WERI-Rb-1 (cell line): ENCODE results near the gene PSMD4.

ENCODE experiments used
- DNase-seq: peaks from one replicate; pipeline ENCODE4 v3.0.0-alpha.2; 2020
- H3K27ac ChIP-seq: fragments of 250-450 bp; sonication (Bioruptor Pico); 2 replicates; pipeline ENCODE4 v1.5.1; 2020; ENCODE audit warnings: mild to moderate bottlenecking, moderate library complexity
- H3K27me3 ChIP-seq: fragments of 250-450 bp; sonication (Bioruptor Pico); 2 replicates; pipeline ENCODE4 v1.5.1; 2021; ENCODE audit warnings: mild to moderate bottlenecking, low read depth, moderate library complexity; ENCODE audit not compliant: insufficient read depth, severe bottlenecking
- H3K36me3 ChIP-seq: fragments of 250-450 bp; sonication (Bioruptor Pico); 2 replicates; pipeline ENCODE4 v1.5.1; 2020; ENCODE audit warnings: mild to moderate bottlenecking, moderate library complexity
- H3K4me3 ChIP-seq: 2 replicates; pipeline ENCODE4 v1.5.1; 2011; ENCODE audit warnings: low read depth, mild to moderate bottlenecking, control low read depth, low read length
- H3K9me3 ChIP-seq: fragments of 250-450 bp; sonication (Bioruptor Pico); 2 replicates; pipeline ENCODE4 v1.5.1; 2021; ENCODE audit warnings: mild to moderate bottlenecking, moderate library complexity; ENCODE audit not compliant: severe bottlenecking
- TF ChIP-seq, protein P1 (sequence below): IDR thresholded peaks from 2 replicates; pipeline ENCODE4 v1.5.1; 2011; ENCODE audit warnings: low read depth, mild to moderate bottlenecking, control low read depth, inconsistent platforms, low read length

The PSMD4 gene

DNA sequence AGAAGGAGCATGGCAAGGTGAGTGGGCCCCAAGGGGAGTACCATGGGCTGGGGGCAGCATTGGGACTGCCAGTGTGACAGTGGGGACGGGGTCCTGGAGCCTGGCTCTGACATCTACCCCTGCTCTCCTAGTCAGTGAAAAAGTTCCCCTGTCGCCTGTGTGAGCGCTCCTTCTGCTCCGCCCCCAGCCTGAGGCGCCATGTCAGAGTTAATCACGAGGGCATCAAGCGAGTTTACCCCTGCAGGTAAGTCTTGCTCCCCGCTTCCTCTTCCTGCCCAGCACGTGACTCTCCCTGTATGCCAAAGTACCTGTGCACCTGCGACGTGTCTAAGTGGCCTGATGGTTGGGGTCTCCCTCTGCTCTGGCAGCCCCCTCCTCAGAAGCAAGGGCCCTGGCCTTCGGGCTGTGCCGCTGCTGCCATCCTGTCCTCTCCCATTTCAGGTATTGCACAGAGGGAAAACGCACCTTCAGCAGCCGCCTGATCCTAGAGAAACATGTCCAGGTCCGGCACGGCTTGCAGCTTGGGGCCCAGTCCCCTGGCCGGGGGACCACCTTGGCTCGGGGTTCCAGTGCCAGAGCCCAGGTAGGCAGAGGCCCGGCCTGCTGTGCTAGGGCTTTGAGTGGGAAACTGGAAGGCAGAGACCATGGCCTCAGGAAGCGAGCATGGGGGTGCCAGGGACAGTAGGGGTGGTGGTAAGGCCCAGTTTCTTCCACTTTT lies 35.6 kb downstream of the PSMD4 start:
- Histone ChIP-seq H3K9me3 (no peaks in the 10 kb centered on the region), H3K27ac (peak overlapping the region; percentile 19; the same call in 1 of the 2 replicates), H3K4me3 (no peak overlapping the region), H3K36me3 (peaks cover 97% of the 10 kb centered on the region), H3K27me3 (no peaks in the 10 kb centered on the region)
- TF ChIP-seq, protein P1, sequence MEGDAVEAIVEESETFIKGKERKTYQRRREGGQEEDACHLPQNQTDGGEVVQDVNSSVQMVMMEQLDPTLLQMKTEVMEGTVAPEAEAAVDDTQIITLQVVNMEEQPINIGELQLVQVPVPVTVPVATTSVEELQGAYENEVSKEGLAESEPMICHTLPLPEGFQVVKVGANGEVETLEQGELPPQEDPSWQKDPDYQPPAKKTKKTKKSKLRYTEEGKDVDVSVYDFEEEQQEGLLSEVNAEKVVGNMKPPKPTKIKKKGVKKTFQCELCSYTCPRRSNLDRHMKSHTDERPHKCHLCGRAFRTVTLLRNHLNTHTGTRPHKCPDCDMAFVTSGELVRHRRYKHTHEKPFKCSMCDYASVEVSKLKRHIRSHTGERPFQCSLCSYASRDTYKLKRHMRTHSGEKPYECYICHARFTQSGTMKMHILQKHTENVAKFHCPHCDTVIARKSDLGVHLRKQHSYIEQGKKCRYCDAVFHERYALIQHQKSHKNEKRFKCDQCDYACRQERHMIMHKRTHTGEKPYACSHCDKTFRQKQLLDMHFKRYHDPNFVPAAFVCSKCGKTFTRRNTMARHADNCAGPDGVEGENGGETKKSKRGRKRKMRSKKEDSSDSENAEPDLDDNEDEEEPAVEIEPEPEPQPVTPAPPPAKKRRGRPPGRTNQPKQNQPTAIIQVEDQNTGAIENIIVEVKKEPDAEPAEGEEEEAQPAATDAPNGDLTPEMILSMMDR = no peak
- DNase-seq = peak; percentile 36

DNA sequence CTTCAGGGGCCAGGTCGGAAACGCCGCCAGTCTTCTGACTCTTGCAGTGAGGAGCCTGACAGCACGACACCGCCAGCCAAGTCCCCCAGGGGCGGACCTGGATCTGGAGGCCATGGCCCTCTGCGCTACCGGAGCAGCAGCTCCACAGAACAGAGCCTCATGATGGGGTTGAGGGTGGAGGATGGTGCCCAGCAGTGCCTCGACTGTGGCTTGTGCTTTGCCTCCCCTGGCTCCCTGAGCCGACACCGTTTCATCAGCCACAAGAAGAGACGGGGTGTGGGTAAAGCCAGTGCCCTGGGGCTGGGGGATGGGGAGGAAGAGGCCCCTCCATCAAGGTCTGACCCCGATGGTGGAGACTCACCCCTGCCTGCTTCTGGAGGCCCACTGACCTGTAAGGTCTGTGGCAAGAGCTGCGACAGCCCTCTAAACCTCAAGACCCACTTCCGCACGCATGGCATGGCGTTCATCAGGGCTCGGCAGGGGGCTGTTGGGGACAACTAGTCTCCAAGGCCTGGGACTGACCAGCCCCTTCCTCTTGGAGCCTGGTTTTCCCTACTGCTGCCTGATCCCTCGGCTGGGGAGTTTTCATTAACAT lies 36.3 kb downstream of the PSMD4 start:
- H3K4me3 ChIP-seq = no peak overlapping the region
- H3K27me3 ChIP-seq = no peaks in the 10 kb centered on the region
- TF ChIP-seq, protein P1 = no peak
- DNase-seq = no peak
- peaks cover 97% of the 10 kb centered on the region for H3K36me3 ChIP-seq
- H3K27ac ChIP-seq = peak overlapping the region; percentile 19; the same call in 1 of the 2 replicates
- no peaks in the 10 kb centered on the region for H3K9me3 ChIP-seq

DNA sequence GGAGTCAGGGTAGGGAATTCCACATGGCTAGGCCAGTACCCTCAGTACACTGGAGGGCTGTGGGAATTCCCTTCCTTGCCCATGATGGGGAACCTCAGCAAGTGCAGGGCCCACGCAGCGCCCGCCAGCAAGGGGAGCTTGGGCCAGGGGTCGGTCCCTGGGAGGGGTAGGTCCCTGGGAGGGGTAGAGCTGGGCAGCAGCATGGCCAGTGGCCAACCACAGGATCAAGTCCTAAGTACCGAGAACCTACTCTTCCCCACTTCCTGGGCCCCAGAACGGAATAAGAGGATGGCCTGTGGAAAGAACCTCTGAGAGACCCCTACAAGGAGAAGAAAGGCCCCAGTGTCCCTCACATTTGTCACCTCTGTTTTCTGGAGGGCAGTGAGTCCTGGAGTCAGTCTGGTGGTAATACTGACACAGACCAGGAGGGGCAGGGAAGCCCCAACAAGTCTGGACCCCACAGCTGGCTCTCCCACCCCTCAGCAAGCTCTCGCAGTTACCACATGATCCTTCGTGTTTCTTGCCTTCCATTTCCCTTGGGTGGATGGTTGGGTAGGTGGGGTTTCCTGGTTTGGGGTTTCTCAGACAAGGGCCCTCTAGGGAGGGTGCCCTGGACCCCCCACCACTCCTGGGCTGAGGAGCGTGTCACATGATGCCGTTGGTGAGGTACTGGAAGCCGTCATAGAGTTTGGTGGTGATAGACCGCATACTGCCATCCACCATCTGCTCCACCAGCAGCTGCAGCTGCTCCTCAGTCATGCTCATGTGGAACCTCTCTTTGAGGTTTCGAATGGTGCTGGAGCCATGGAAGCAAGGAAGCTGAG lies 37.9 kb downstream of the PSMD4 start:
- no peak overlapping the region for H3K4me3 ChIP-seq
- H3K36me3 ChIP-seq = peaks cover 96% of the 10 kb centered on the region
- peak; percentile 47 for DNase-seq
- no peaks in the 10 kb centered on the region for H3K27me3 ChIP-seq
- peak overlapping the region; percentile 3 for H3K27ac ChIP-seq
- H3K9me3 ChIP-seq = no peaks in the 10 kb centered on the region
- TF ChIP-seq, protein P1 = peak; percentile 57

DNA sequence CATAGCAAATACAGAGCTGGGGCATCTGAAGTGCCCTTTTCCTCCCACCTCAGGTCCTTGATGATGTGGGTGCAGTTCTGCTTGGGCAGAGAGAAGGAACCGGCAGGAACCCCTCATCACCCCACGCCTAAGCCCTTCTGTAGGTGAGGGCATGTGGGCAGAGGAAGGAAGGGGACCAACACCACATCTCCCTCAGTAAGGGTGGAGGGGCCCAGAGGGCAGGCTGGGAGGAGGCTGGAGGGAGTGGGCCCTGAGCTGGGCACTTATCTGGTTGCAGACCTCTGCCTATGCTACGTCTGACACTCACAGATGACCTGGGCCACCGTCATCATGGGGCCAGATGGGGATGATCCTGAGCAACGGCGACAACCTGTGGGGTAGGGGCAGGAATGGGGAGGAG lies 38.6 kb downstream of the PSMD4 start:
- H3K4me3 ChIP-seq = no peak overlapping the region

DNA sequence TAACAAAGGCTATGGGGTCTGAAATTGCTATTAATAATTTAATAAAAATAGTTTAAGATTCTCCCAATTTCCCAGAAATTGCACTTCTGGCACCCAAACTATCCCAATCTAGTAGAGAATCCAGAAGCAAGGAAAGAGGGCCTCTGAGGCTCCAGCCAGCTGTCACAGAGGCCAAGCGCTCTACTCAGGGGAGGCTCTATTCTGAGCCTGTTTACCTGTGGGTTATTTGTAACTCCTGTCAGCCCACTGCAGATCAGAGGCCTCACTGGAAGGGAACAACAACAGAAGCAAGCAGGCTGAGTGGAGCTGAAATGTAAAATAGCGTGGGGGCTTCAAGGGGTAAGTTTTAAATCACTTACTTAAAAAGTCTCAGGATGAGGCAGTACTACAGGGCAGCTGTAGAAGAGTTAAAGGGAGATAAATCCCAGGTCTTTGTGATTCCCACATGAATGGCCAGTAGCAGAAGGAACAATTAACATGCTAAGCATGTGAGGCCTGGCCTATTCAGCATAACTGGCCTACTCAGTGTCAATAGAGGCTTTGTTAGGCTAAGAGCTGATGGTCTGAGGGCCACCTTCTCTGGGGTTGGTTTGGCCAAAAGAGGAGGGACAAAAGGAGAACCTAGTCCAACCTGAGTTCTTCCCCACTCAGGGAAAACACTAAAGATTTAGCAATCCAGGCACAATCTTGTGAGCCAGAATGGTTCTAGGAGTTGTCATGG lies 40.4 kb downstream of the PSMD4 start:
- H3K9me3 ChIP-seq = no peaks in the 10 kb centered on the region
- peak overlapping the region; percentile 39 for H3K27ac ChIP-seq
- H3K36me3 ChIP-seq = peaks cover 96% of the 10 kb centered on the region

More for the DNA sequence above, 38.6 kb downstream of the PSMD4 start:
- Histone ChIP-seq H3K9me3 (no peaks in the 10 kb centered on the region), H3K36me3 (peaks cover 96% of the 10 kb centered on the region), H3K27ac (peak overlapping the region; percentile 3), H3K27me3 (no peaks in the 10 kb centered on the region)
- TF ChIP-seq, protein P1 = no peak
- DNase-seq = no peak

More for the DNA sequence above, 40.4 kb downstream of the PSMD4 start:
- no peak for DNase-seq
- Histone ChIP-seq H3K4me3 (no peak overlapping the region), H3K27me3 (no peaks in the 10 kb centered on the region)
- TF ChIP-seq, protein P1 = no peak
